NB4 (cell line): Measurements from ENCODE around the gene PAX2.

Experiments used
- DNase-seq: peaks from one replicate; pipeline ENCODE4 v3.0.0; 2010; ENCODE audit warnings: low read depth
- H3K4me3 ChIP-seq: one replicate; pipeline ENCODE4 v1.5.1; 2011; ENCODE audit warnings: mild to moderate bottlenecking, low read depth, low read length, moderate library complexity
- CTCF ChIP-seq: IDR thresholded peaks from one replicate; pipeline ENCODE4 v1.5.1; 2012; ENCODE audit warnings: low read depth, low read length
- MYC ChIP-seq: IDR thresholded peaks from 2 replicates; pipeline ENCODE4 v1.6.1; 2011; ENCODE audit warnings: low read depth, low read length
- POLR2A ChIP-seq: IDR thresholded peaks from 2 replicates; pipeline ENCODE4 v1.6.1; 2011; ENCODE audit warnings: mild to moderate bottlenecking; ENCODE audit not compliant: insufficient read length; ENCODE audit errors: extremely low read depth
- TF ChIP-seq, protein P1 (sequence below): IDR thresholded peaks from 2 replicates; pipeline ENCODE4 v1.6.1; 2011; ENCODE audit warnings: low read depth, low read length

Gene PAX2

DNA sequence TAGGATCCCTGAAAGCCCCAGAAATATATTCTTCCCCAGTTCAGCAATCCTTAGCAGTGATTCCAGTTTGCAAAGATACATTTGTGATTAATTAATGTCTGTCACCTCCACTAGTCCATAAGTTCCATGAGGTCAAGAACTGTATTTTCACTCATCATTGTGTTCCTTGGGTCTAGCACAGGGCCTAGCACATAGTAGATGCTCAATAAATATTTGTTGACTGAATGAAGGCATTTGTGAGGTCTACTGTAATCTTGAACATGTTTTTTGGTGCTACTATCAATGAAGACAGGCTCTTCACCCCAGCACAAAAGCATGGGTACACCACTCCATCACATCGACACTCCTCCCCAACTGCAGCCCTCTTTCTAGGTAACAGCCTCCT, 30.8 kb upstream of the PAX2 start:
- DNase-seq, result no peak
- H3K4me3 ChIP-seq, result no peak overlapping the region
- TF ChIP-seq, protein P1, sequence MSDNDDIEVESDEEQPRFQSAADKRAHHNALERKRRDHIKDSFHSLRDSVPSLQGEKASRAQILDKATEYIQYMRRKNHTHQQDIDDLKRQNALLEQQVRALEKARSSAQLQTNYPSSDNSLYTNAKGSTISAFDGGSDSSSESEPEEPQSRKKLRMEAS, result no peak

DNA sequence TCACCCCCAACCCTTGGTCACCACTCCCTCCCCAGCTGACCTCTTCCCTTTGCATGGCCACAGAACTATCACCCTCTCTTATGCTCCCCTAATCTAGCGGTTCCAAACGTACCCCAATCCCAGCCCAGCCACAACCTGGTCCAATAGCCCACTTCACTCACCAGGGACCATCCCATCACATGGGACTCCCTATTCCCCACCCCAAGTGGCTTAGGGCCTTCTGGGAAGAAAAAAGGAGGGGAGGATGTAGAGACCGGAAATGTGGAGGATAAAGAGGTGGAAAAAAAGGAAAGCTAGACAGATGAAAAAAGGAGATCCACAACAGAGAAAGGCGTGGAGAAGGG, 30.3 kb upstream of the PAX2 start:
- DNase-seq, result no peak
- no peak overlapping the region for H3K4me3 ChIP-seq
- TF ChIP-seq, protein P1, result no peak
- TF ChIP-seq POLR2A (no peak), MYC (no peak), CTCF (no peak)

GRCh38 chr10:100715445-100716385, 29.7 kb upstream of the PAX2 start:
- no peak overlapping the region for H3K4me3 ChIP-seq
- TF ChIP-seq CTCF (no peak), POLR2A (no peak), MYC (no peak)
- TF ChIP-seq, protein P1, result no peak
- no peak for DNase-seq

GRCh38 chr10:100717166-100717565, 28.2 kb upstream of the PAX2 start:
- no peak for TF ChIP-seq MYC
- TF ChIP-seq, protein P1, result no peak
- no peak for TF ChIP-seq CTCF
- TF ChIP-seq POLR2A, result no peak
- DNase-seq, result no peak
- H3K4me3 ChIP-seq, result no peak overlapping the region

DNA sequence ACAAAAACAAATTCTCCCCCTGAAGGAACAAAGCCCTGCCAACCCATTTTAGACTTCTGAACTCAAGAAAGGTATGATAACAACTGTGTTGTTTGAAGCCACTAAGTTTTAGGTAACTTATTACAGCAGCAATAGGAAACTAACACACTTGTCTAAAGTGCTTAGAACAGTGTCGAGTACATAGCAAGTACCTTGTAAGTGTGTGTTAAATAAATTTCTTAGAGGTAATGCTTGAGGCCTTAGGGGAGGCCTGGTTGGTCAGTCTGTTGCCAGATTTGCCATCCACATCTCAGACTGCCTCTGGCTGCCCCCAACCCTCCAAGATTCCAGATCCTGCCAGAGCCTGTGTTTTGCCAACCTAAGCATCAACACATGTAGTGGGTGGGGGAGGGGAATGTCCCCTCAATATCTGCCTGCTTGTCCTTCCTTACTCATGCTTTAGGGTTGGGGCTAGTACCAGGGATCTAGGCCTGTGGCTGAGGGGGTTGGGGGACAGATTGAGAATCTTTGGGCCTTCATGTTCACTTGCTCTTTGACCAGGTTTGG, 27.1 kb upstream of the PAX2 start:
- H3K4me3 ChIP-seq, result no peak overlapping the region
- TF ChIP-seq POLR2A (no peak), MYC (no peak), CTCF (no peak)
- TF ChIP-seq, protein P1, result no peak
- DNase-seq, result no peak

- no peak for DNase-seq
- TF ChIP-seq CTCF, result no peak
- TF ChIP-seq, protein P1, result no peak
- no peak for TF ChIP-seq MYC
- TF ChIP-seq POLR2A, result no peak
- no peak overlapping the region for H3K4me3 ChIP-seq
These were observed 22.2 kb upstream of the PAX2 start for GRCh38 chr10:100723180-100723579.
